HG03103 (cell line): ENCODE data around the gene CPVL.

ENCODE experiments used
- ATAC-seq: cut with Tn5 transposase; IDR thresholded peaks from one replicate; pipeline ENCODE4 v1.9.1; 2021; ENCODE audit warnings: low read depth; ENCODE audit not compliant: unreplicated experiment

Gene CPVL

DNA sequence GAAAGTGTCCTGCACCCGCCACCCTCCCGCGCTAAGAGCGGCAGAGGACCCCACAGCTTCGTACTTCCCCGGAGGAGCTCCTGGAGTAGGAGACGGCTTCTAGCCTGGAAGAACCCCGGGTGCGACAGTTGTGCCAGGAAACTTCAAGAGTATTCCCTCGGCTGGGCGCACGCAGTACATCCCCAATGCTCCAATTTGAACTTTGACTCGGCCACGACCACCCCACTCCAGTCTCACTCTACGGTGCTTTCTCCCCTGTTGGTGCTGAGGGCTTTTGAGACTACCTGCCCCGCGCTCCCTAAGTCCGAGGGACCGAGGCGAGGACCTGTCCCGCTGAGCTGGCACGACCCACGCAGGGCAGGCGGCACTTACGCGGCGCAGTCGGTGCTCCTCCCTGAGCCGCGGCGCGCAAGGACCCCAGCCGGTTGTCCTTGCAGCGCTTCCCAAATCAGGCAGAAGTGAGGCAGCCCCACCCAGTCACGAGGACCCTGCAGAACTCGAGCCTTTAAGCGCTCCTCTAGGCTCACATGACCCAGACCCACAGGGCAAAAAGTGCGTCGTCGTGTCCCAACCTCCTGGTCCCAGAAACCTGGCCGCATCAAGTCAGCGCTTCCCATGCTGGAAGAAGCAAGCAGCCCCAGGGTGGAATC is at the start of gene CPVL:
Gene CPVL (minus strand): TSS at position 481 of the 650 bp plus-strand sequence. CDS start 25,476 bp downstream, outside the sequence.
- ATAC-seq: no peak

DNA sequence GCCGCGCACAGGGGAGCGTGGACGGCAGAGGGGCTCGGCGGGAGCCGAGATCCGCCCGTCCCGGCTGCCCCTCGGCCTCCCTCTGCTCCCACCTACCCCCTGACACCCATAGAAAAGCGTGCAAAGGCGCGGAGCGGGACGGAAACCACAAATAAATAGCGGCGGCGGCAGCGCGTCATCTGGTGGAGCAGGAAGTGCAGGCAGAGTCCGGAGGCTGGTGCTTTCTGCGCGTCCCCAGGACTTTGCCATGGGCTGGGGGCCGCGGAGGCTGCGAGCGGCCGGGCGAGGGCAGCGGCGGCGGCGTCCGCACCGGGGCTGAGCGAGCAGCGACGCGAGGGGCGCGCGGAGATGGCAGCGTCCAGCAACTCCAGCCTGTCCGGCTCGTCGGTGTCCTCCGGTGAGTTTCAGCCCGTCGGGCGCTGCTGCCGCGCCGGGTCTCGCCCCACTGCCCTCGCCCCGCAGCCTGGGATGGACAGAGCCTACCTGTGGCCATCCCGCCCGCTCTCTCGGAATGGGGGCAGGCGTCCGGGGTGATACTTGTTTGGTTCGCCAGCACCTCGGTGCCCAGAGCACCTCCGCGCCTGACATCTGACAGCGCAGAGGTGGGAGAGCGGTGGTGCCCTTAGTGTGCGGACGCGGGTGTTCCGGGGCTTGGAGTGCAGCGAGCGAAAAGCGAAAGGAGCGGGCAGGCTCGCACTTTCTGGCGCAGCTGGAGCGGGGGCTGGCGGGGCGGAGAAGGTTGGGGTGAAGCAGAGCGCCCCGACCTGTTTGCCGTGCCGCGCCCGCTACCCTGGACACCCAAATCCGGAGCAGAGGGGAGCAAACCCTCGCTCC is 48.5 kb upstream of the CPVL start, which contains the start of gene CHN2:
Gene CHN2 (plus strand): TSS at position 182 of the 834 bp plus-strand sequence.
- no peak for ATAC-seq

DNA sequence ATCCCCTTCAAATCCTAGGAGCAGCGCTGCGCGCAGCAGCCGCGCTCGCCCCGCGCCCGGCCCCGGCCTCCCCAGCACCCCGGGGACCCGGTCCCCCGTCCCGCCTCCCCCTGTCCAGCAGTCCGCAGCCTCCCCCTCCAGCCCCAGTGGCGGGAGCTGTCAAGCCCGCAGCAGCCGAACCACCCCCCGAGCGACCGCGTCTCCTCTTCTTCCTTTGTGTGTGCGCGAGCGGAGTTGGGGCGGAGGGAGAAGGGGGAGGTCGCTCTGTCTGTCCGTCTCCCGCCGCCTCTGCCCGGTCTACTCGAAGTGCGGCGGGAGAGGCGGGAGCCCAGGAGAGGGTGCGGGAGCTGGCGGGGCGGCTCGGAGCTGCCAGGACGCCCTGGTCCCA is 47.9 kb upstream of the CPVL start:
- no peak for ATAC-seq

DNA sequence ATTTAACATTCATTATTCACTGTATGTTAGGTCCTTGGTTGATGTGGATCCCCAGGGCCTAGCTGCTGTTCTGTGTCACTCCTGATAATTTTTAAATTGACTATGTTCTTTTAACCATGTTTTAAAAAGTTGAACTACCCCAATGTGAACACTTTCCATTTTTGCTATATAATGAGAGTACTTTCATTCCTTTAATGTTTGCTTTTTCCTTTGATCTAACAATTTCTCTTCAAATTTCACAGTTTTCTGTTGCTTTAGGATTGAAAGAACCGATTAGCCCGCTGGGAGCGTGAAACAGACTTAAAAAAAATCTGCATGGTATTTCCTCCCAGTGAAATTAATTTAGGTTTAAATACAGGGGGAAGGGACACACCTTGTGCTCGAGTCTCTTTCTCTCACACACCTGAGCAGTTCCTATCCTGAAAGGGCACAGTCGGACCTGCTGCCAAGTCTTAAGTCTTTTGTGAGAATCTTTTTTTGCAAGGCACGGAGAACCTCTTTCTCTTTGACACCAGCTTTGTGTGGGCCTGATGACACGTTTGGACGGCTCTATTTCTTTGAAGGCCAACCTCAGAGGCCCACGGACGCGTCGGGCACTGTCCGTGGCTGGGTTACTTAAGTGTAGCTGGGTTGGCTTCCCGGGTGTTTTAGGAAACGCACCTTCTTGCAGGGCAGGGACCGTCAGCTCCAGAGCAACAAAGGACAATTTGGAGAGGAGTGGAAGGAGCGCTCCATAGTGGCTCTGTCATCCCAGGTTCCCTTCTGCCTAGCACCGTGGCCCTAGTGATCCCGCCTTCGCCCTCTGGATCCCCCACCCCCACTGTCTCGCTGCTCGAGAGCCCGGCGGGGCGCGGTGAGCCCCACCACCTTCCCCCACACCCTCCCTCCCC is 47.2 kb upstream of the CPVL start:
- ATAC-seq: no peak

DNA sequence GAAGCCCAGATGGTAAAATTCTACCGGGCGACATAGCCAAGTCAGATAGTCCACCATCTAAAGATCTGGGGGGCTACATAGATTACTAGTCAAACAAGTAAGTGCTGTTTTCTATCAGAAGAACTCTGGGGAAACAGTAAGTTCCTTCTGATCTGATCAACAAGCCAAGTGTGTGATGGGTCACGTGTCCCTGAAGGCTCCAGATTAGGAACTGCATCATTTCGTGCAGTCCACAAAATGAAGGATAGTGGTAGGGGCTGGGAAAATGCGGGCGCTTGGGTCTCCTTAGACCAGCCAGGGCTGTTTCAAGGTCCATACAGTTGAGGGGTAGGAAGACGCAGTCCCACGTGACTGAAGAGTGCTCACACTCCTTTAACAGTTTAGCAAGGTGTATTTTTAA is 46.5 kb upstream of the CPVL start:
- ATAC-seq: no peak

DNA sequence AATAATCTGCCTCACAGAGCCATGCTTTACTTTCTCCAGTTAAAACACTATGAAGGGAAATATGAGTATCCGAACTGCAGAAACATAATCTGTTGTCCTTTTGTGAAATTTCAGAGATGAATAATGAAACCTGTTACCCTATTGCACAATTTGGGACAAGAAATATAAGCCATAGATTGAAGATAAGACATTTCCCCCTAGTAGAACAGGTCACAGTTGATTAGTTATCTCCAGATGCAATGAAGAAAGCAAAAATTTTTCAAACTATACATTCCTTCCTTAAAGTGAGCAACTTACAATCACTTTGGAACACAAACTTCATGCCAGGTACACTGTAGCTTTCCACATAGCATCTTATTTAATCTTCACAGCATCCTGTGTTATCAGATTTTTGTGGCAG is 46.0 kb upstream of the CPVL start:
- ATAC-seq: no peak

DNA sequence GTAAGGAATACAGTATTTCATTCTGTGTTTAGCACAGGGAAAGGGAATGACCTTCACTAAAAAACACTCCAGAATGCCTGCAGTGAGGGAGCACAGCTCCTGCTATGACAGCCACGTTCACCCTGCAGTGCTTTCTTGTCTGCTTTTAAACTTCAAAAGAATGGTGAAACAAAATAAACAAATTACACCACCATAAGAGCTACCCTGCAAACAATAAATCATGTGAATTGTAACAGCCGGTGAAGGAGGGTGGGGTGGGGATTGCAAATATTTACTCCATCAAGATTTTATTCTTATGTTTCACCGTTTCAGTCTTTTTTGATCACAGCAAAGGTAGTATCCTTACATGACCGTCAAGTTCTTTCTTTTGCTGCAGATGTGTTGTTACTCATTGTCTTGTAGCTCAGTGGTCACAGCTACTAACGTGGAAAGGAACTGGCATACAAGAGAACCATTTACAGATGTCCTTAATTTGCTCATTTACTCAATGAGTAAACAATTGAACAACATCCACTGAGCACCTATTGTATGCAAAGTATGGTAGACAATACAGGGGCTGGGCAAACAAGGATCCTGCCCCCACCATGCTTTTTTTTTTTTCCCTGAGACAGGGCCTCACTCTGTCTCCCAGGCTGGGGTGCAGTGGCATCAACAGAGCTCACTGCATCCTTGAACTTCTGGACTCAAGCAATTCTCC is 44.2 kb upstream of the CPVL start:
- ATAC-seq: no peak

DNA sequence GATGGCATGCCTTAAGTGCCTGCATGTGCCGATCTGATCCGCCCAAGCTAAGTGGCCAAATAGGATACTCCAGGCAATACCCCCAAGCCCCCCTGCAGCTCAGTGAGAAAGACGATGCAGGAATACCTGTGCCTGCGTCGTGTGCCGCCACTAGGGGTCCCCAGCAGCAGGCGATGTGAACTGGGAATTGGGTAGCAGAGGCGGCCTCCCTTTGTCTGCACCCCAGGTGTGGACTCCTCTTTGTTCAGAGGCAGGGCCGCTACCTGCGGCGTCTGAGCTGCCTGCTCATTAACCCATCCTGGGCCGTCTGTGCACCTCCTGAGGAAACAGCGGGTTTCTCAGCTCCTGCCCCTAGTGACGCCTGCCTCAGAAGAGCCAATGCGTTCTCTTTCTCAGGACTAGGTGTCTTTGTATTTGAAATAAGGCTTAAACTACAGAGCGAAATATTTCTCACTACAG is 43.4 kb upstream of the CPVL start:
- peak; percentile 73 for ATAC-seq

DNA sequence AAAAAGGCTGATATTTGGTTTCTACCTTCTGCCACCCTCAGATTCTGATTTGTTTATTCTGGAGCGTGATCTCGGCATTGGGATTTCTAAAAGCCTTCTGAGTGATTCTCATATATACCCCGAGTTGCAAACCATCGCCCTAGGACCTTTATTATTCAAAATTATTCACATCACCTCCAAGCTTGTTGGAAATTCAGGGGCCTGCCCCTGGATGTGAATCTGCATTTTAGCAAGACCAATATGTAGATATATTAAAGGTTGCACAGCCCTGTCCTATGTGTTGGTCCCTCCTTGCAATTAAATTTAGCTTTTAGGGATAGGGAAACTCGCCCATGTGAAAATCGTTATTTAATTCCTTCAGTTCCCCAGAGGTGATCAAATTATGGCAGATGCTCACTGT is 39.3 kb upstream of the CPVL start:
- ATAC-seq: no peak

DNA sequence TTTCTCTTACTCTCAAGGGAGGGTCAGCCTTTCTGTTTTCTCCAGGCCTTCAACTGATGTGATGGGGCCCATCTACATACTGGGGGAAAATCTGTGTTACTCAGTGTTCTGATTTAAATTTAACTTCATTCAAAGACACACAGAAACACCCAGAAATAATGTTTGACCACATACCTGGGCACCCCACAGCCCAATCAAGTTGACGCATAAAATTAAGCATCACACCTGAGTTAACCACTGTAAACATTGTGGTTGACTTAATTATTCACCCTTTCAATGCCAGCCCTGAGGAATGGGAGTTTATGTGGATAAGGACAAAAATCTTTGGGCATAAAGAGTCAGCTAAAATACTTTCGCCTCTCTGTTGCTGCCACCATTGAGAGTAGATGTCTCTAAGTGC is 38.3 kb upstream of the CPVL start:
- no peak for ATAC-seq

DNA sequence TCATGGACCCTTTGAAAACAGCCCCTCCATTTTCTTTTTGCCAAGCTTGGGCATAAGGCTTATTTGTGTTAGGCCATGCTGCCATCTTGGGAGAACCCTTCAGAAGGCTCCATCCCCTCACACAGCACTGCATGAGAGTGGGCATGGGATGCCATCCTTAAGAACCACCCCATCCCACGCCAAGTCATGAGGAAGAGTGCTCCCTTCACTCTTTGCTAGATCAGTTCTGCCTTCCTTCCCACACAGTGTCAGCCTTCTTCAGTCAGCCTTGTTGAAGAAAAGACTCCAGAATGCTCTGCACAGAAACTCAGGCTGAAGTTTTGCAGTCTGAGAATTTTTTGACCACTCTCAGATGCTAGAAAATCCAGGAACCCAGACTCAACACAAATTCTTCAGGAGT is 32.8 kb upstream of the CPVL start:
- no peak for ATAC-seq

DNA sequence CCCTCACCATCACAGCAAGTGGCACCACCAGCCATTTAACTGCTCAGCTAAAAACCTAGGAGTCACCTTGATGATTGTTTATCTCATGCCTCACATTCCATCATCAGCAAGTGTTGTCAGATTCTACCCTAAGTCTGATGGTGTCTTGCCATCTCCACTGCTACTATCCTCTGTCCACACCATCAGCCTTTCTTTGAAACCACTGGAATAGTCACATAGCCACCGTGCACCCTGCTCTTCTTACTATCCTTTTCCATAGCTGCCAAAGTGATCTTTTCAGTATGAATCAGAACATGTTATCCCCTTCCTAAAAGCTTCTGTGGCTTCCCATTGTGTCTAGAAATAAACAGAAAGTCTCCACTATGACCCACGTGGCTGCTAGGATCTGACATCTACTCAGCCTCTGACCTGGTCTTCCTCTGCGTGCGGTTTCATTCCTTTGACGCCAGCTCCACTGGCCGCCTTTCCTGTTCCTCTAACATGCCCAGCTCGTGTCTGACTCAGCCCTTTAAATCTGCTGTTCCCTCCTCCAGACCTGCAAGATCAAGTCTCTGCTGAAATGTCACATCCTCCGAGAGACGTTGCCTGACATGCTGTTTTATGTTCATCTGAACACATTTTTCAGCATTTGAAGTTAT is 31.7 kb upstream of the CPVL start:
- ATAC-seq: no peak

DNA sequence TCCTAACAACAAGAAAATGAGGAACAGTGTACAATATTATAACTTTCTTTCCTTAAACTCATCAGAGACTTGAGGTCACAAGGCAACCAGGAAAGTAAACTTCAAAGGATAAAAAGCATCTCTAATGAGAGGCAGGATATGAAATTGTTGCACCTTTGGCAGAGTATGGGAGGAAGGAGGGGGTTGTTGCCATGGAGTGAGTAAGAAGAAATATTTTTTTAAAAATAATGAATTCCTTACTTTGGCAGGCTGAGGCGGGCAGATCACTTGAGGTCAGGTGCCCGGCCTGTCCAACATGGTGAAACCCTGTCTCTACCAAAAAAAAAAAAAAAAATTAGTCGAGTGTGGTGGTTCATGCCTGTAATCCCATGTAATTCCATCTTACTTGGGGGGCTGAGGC is 27.1 kb upstream of the CPVL start:
- ATAC-seq: no peak

DNA sequence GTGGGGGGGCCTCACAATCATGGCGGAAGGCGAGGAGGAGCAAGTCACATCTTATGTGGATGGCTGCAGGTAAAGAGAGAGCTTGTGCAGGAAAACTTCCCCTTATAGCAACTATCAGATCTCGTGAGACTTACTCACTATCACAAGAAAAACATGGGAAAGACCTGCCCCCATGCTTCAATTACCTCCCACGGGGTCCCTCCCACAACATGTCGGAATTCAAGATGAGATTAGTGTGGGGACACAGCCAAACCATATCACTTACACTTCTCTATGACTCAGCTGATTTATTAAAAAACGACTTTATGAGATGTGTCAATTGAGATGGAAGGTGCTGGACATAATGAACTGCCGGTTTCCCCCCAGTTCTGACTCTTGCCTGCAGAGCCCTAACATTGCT is 24.4 kb upstream of the CPVL start:
- ATAC-seq: no peak

DNA sequence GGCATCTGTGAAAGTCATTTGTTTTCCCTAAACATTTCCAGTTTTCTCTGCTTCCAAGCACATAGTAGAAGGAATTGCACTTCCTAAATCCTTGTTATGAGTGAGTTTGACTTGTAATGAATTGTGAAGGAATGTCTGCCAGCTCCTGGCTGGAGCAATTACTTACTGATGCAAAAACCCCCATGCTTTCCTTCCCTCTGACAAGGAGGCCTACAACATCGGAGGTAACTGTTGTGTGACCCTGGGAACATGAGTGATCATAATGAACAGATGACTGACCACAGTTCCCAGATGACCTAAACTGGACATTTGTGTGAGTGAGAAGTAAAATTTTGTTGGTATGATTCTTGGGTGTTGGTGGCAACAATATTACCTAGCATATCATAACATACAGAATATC is 21.4 kb upstream of the CPVL start:
- no peak for ATAC-seq

DNA sequence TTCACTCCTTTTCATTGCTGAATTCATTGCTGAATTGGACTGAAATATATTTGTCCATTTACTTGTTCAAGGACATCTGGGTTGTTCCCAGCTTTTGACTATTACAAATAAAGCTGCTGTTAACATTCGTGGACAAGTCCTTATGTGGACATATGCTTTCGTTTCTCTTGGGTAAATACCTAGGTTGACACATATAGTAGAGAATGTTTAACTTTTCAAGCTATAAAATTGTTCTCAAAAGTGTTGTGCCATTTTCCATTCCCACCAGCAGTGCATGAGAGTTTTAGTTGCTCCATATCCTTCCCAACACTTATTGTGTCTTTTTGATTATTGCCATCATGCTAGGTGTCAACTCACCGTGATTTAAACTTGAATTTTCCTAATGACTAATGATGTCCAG is 17.5 kb upstream of the CPVL start:
- ATAC-seq: no peak

DNA sequence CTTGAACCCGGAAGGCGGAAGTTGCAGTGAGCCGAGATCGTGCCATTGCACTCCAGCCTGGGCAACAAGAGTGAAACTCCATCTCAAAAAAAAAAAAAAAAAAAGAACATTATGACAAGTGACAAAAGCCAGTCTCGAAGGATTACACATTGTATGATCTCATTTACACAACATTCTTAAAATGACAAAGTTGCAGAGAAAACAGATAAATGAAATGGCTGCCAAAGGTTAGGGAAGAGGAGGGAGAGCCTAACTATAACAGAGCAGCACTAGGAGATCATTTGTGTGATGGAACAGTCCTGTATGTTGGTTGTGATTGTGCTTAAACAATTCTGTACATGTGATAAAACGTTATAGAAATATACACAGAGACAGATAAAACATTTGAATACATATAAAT is 16.2 kb upstream of the CPVL start:
- no peak for ATAC-seq

DNA sequence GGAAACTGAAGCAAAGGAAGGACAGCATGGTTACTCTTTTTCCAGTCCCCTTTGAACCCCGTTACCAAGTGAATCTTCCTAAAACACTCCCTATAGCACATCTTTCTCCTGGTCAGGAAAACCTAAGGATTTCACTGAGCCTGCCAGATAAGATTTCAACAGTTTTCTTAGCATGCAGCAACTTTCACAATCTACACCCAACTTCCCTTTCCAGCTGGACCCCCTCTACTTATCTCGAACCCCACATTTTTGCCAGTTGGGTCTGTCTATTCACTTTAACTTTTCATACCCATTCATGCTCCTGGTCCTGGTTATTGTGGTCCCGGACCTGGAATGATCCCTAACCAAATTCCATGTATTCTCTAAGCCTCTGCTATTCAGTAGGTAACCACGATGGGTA is 14.9 kb upstream of the CPVL start:
- no peak for ATAC-seq

DNA sequence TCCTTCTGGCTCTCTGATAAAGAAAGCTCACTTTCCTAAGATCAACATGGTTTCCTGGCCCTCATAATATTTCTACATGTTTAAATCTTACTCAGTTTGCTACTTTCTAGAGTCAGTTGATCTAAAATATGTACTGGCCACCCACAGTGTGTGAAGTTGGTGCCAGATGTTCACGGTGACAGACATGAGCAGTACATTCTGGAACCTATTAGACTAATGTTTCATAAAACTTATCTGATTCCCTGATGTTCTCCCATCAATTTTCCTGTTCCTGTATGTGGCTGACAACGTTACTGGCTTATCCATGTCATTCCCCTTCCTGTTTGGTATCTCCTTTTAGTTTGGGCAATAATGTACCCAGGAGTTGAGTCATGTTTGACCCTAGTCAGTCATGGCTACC is 13.7 kb upstream of the CPVL start:
- no peak for ATAC-seq

DNA sequence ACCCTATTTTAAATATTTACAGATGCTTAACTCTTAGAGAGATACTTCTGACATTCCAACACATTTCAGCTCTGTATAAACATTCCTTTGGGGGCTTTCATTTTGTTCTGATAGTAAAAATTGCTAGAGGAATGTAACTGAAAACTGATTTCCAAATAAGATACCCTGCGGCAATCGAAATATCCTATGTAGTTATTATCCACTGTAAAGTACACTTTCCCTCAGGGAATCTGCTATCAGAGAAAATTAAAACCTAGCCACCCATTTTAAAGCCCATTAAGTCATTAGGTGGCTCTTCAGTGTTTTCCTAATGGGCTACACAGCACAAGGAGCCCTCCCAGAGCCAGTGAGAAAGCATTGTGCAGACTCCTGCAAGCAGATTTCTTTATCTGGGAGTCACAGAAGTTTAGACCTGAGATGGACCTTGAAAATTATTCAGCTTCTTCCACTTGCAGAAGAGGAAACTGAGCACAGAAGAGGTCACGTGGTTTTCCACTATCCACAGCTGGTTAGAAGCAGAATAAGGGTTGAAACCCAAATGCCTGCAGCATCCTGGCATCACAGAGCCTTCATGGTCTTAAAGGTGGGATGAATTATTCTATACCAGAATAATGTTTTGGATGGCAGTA is 12.6 kb upstream of the CPVL start:
- ATAC-seq: no peak
